GM21576 (cell line): ENCODE data around the gene PIEZO1.

Source experiments
- ATAC-seq: cut with Tn5 transposase; IDR thresholded peaks from one replicate; pipeline ENCODE4 v1.9.1; 2021; ENCODE audit warnings: mild to moderate bottlenecking, moderate library complexity; ENCODE audit not compliant: unreplicated experiment

Gene PIEZO1

GRCh38 chr16:88691924-88692560 is 93.0 kb downstream of the PIEZO1 start:
- ATAC-seq = no peak

DNA sequence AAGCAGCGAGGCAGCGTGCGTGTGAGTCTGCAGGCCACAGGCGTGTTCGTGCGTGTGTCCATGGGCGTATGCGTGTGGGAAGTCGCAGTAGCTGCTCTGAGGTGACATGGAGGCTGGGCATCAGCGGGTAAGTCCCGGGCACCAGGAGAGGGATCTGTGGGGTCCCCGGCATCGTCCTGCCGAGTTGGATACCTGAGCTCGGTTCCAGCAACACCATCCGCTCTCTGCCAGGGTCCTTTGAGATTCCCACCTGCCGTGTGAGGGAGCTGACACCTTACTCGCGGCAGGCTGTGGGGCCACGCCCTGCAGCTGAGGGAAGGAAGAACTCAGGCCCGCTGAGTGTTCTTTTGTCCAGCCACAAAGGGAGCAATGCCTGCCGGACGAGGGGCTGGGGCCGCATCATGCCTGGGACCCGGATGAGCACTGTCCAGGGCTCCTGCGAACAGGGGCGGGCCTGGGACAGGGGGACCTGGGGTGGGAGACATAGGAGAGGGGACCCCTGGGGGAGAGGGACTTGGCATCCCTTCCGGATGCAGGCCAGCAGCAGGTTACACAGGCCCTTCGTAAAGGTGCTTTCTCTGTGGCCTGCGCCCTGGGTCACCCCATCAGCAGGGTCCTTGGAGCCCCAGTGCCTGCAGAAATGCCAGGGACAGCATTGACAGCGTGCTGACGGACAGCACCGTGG is 93.7 kb downstream of the PIEZO1 start:
- no peak for ATAC-seq

- no peak for ATAC-seq
Observed at GRCh38 chr16:88690341-88691128, 94.5 kb downstream of the PIEZO1 start.

DNA sequence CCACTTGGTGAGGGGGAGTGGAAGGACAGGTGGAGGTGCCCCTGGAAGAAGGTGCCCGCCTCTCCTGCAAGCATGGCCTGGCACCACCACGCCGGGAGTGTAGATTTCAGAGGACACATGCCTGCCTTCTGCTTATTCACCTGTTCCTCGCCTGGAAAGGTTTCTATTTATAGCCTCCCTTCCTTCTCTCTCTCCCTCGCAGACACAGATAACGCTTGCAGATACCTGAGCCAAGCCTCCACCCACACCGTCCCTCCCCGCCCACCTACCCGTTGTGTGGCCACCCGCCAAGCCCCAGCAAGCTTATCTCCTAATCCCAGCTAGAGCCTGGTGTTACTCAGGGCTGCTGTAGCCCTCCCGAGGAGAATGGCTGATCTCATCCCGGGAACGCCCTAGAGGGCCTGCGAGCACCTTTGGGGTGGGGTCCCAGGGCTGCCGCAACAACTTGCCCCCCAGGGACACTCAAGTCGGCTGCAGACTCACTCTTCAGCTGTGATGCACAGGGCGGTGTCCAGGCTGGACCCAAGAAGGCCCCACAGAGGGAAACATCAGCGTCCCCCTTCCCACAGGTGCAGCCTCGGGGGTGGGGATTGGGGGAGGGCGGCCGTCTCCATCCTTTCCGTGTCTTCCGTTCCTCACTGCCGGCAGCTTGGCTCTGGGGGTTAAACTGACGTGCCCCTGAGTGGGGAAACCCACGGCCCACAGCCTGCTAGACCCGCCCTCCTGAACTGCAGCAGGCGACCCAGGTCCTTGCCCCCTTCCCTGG is 96.8 kb downstream of the PIEZO1 start:
- ATAC-seq = no peak

DNA sequence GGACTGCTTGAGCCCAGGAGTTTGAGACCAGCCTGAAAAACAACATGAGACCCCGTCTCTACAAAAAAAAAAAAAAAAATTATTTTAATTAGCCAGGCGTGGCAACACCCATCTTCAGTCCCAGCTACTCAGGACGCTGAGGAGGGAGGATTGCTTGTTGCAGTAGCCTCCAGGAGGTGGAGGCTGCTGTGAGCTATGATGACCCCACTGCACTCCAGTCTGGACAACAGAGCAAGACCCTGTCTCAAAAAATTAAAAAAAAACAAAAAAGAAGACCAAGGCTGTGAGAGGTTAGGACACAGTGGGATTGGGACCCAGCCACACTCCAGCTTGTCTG is 97.4 kb downstream of the PIEZO1 start:
- no peak for ATAC-seq

DNA sequence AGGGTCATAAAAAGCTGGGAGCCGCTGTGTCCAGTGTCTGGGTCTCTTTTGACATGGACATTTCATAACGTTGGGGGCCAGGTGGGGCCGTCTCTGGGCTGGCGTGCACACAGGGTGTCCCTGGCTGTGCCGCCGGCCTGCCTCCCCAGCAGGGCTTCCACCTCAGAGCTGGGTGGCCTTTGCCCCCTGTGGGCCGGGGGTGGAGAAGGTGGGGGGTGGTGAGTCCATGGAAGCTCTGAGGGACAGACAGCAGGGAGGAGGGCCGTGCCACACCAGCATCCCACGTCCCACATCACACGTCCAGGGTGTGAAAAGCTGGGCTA is 97.8 kb downstream of the PIEZO1 start:
- no peak for ATAC-seq

DNA sequence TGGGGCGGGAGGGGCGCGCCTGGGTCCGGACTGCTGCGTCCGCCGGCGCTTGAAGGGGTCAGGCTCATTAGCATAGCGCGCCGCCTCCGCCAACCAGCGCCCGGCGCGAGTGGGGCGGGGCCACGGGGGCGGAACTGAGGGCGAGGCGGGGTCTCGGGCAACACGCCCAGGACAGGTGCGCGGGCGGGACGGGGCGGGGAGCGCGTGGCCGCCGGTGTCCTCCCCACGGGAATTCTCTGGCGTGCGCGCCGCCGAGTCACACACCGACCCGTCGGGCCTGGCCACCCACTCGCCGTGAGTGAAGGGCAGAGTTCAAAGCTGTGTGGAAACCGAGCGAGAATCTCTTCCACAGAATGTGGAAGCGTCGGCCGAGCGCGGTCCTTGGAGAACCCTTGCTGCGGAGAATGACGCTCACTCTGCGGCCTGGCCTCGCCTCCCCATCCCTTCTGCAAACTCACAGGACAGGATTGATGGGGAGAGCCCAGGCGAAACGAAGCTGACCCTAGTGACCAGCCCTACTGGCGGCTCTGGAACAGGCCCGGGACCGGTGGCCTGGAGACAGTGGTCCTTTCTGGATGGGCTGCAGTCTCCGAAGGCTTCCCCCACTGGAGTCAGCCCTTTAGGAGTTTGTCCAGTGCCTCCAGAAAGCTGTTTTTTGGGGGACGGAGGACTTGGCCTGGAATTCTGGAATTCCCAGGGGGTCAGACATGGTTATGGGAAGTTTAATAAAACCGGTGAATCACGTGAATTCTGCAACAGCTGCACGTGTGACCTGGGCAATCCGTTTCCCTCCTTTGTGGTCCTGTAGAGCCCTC is 98.4 kb downstream of the PIEZO1 start, which contains the start of gene SNAI3:
TSS of gene SNAI3 (minus strand) at position 69 of the 815 bp plus-strand sequence. CDS start 101 bp downstream, outside the sequence.
- ATAC-seq = no peak

DNA sequence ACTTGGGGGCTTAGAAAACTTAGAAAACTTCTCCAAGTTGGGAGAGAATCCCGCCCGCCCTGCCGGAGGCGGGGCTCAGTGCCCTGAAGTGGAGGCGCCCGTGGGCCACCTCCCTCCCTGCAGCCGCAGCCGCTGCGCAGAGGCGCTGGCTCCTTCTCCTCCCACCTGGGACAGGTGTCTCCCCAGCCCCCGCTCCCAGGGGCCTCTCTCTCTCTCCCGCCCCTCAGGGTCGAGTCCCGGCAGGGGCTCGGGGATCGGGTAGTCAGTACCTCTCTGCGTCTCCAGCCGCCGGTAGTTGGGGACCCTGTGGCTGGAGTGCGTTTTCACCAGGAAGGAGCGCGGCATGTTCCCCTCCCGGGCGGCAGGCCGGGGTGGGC is 99.0 kb downstream of the PIEZO1 start:
- no peak for ATAC-seq

GRCh38 chr16:88685156-88686061 is 99.6 kb downstream of the PIEZO1 start:
- no peak for ATAC-seq

DNA sequence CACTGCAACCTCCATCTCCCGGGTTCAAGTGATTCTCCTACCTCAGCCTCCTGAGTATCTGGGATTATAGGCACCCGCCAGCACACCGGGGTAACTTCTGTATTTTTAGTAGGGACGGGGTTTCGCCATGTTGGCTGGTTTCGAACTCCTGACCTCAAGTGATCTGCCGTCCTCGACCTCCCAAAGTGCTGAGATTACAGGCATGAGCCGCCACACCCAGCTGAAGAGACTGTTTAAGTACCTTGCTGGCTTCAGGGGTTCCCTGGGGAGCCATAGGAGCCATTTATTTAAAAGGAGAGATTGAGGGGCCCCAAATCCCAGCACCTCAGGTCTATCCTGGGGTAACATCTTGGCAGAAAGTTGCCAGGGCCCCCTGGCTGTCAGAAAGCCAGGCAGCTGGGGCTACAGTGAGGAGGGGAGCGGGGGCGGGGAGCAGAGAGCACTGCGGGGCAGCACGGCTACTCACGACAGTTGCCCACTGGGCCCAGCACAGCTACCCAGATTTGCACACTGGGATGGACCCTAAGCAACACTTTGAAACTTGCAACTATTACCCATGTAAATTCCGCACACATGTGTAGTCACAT is 100.4 kb downstream of the PIEZO1 start:
- no peak for ATAC-seq

DNA sequence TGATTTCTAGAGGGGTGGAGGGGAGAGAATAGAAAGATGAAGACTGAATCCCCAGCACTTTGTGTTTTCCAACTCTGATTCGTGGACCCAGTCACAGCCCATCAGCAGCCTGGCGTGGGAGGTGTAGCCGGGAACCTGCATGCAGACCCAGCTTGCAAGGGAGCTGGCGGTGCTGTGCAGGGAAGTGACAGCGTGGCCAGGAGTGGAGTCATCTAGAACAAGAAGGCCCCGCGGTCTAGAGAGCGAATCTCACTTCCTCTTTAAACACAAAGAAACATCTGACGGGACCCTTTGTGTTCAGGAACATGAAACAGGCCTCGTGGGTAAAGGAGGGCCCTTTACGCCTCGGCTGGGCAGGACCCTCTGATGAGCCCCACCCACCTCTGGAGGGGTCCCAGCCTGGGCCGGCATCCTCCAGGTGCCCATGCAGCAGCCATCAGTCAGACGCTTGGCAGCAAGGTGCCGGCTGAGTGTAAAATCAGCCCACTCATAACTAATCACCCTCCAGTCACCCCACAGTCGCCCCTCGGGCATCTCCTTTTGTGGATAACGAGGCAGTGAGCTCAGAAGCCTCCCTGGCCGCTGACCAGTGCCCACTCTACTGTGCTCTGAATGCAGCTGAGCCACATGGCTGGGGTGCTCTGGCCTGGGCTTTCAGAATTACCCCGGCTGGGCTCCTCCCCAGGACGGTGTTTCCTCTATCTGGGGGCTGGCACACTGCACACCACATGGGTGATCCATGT is 103.1 kb downstream of the PIEZO1 start:
- peak; percentile 62 for ATAC-seq

DNA sequence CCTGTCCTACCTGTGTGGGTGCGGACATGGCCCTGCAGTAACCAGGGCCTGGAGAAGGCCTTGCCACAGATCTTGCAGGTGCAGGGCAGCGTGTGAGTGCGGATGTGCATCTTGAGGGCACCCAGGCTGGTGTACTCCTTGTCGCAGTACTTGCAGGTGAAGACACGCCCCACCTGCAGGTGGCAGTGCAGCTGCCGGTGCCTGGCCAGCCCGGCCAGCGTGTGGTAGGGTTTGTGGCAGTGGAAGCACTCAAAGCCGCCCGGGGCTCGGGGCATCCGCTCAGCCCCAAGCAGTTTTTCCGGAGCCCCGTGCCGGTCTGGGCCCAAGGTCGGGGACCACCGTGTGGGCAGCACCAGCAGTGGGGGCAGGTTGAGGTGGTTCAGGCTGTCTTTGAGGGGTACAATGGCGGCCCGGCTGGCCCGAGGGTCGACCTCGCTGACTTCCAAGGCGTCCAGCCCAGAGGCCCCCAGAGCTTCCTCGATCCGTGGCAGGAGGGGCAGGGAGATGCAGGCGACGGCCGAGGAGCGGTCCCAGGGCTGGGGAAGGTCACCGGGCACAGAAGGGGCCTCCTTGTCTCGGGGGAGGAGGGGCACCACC is 103.8 kb downstream of the PIEZO1 start:
- ATAC-seq = no peak

- no peak for ATAC-seq
Observed at GRCh38 chr16:88680554-88681083, 104.4 kb downstream of the PIEZO1 start.

DNA sequence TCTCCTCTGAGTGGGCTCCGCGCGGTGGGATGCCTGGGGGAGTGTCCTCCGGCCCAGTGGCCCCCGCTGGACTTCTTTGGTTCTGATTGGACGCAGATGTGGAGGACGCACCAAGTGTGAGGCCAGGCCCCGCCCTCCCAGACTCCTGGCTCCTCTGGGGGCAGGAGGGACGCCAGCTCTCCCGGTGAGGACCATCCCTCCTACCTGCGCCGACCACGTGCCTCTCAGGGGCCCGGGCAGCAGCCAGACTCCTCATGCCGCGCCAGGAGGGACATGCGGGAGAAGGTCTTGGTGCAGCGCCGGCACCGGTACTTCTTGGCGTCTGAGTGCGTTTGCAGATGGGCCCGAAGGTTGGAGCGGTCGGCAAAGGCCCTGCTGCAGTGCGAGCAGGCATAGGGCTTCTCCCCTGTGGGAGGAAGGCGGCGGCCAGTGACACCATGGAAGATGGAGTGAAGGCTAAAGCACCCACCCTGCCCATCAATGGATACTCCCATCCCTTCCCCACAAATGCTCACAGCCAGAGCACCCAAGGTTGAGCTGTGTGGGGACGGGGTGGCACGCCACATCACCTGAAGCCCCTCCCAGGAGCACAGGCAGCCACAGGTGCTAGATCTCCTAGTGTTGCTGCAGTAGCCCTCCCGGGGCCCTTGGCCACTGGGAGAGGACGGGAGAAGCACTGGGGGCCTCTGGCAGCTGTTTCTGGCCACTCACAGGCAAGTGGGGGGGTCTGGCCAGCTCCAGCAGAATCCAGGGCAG is 106.6 kb downstream of the PIEZO1 start:
- no peak for ATAC-seq

- no peak for ATAC-seq
Observed at GRCh38 chr16:88677721-88678120, 107.3 kb downstream of the PIEZO1 start.

- ATAC-seq = no peak
Observed at GRCh38 chr16:88676502-88677242, 108.3 kb downstream of the PIEZO1 start.
